OCI-M2 (cell line): ENCODE data around the gene MCF2L2.

Experiments
- DNase-seq: peaks from one replicate; lab custom pipeline; 2025; ENCODE audit not compliant: unreplicated experiment; lab: John Stamatoyannopoulos, UW

Gene MCF2L2

GRCh38 chr3:183213415-183214276 lies 214.8 kb downstream of the MCF2L2 start:
- no peak for DNase-seq

- no peak for DNase-seq
Observed at GRCh38 chr3:183212565-183212964, 215.9 kb downstream of the MCF2L2 start.

- DNase-seq = no peak
Observed at GRCh38 chr3:183212096-183212495, 216.3 kb downstream of the MCF2L2 start.

- no peak for DNase-seq
Observed at GRCh38 chr3:183211352-183211751, 217.1 kb downstream of the MCF2L2 start.

- DNase-seq = no peak
Observed at GRCh38 chr3:183210862-183211341, 217.5 kb downstream of the MCF2L2 start.

GRCh38 chr3:183210341-183210740 lies 218.1 kb downstream of the MCF2L2 start:
- no peak for DNase-seq

- DNase-seq = no peak
Observed at GRCh38 chr3:183208800-183209199, 219.6 kb downstream of the MCF2L2 start.

GRCh38 chr3:183208260-183208659 lies 220.2 kb downstream of the MCF2L2 start:
- no peak for DNase-seq

GRCh38 chr3:183203670-183204069 lies 224.7 kb downstream of the MCF2L2 start:
- DNase-seq = no peak

GRCh38 chr3:183202004-183202722 lies 226.3 kb downstream of the MCF2L2 start:
- DNase-seq = no peak

GRCh38 chr3:183198939-183199338 lies 229.5 kb downstream of the MCF2L2 start:
- no peak for DNase-seq

- DNase-seq = no peak
Observed at GRCh38 chr3:183197734-183198133, 230.7 kb downstream of the MCF2L2 start.

GRCh38 chr3:183195266-183195665 lies 233.2 kb downstream of the MCF2L2 start:
- DNase-seq = no peak

GRCh38 chr3:183193762-183194689 lies 234.4 kb downstream of the MCF2L2 start:
- no peak for DNase-seq

GRCh38 chr3:183192650-183193300 lies 235.6 kb downstream of the MCF2L2 start:
- DNase-seq = no peak

- no peak for DNase-seq
Observed at GRCh38 chr3:183189641-183190040, 238.8 kb downstream of the MCF2L2 start.

- DNase-seq = no peak
Observed at GRCh38 chr3:183188895-183189462, 239.4 kb downstream of the MCF2L2 start.

GRCh38 chr3:183185696-183186095 lies 242.7 kb downstream of the MCF2L2 start:
- DNase-seq = no peak

- no peak for DNase-seq
Observed at GRCh38 chr3:183182732-183183610, 245.4 kb downstream of the MCF2L2 start.
